Measurements from ENCODE around the gene ASCL5.

Gene ASCL5

GRCh38 chr1:201171063-201172036 is 44.4 kb upstream of the ASCL5 start:
- peak; percentile 22; the same call in 1 of the 2 replicates for TF ChIP-seq CTCF (IDR thresholded peaks at IDR 0.05; ENCODE audit: control insufficient read depth, extremely low read depth, insufficient read depth)
- DNase-seq (ENCODE audit: low read depth), result no peak

DNA sequence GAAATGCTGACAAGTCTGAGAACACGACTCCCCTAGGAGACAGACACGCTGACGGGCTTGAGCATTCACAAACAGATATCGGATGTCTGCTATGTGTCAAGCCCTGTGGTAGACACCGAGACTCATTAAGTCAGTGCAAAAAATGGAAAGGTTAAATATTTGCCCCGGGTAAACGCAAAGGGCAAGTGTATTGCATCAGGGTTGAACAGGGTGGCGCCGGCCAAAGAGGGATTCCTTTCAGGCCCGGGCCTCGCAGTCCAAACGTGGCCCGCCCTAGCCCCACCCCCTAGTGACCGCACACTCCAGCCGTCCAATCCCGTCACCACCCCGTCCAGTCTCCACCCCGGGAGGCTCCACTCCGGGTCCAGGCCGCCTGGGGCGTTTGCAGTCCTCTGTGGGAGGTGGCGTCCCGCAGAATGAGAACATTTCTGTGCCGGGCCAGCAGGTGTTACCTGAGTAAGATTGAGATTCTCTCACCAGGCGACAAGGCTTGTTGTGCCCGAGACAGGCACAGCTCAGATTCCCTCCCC is 43.6 kb upstream of the ASCL5 start:
- no peak for TF ChIP-seq CTCF (IDR thresholded peaks at IDR 0.05; ENCODE audit: control insufficient read depth, extremely low read depth, insufficient read depth)
- DNase-seq (ENCODE audit: low read depth), result peak; percentile 93
- peak overlapping the region; percentile 47 for H3K4me3 ChIP-seq (ENCODE audit: low read depth, low read length)

More at GRCh38 chr1:201171063-201172036, 44.4 kb upstream of the ASCL5 start:
- H3K4me3 ChIP-seq (ENCODE audit: low read depth, low read length), result peak overlapping the region; percentile 47

GRCh38 chr1:201169971-201170532 is 43.1 kb upstream of the ASCL5 start:
- no peak overlapping the region for H3K4me3 ChIP-seq (ENCODE audit: low read depth, low read length)
- no peak for DNase-seq (ENCODE audit: low read depth)

DNA sequence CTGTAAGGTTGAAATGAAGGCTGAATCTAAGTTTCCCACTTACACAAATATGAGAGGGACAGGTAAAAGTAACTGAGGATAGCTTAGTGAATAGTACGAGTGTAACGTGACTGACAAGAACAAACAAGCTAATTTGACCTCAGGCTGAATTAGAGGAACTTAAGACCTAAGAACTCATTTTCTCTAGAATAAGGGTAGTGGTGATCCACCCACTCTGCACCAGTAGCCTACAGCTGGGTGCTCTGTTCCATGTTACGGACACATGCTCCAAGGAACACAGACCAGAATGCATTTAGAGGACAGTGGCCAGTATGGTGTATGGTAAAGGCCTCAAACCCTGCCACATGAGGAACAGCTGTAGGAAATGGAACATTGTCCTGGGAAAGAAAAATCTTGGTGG is 42.2 kb upstream of the ASCL5 start:
- TF ChIP-seq CTCF (IDR thresholded peaks at IDR 0.05; ENCODE audit: control insufficient read depth, extremely low read depth, insufficient read depth), result no peak
- no peak for DNase-seq (ENCODE audit: low read depth)
- no peak overlapping the region for H3K4me3 ChIP-seq (ENCODE audit: low read depth, low read length)

More at GRCh38 chr1:201169971-201170532, 43.1 kb upstream of the ASCL5 start:
- TF ChIP-seq CTCF (IDR thresholded peaks at IDR 0.05; ENCODE audit: control insufficient read depth, extremely low read depth, insufficient read depth), result no peak

- H3K4me3 ChIP-seq (ENCODE audit: low read depth, low read length), result no peak overlapping the region
- DNase-seq (ENCODE audit: low read depth), result no peak
- no peak for TF ChIP-seq CTCF (IDR thresholded peaks at IDR 0.05; ENCODE audit: control insufficient read depth, extremely low read depth, insufficient read depth)
Measured at GRCh38 chr1:201167041-201167991, 40.3 kb upstream of the ASCL5 start.

- no peak for DNase-seq (ENCODE audit: low read depth)
Measured at GRCh38 chr1:201164645-201165044, 37.7 kb upstream of the ASCL5 start.

More at GRCh38 chr1:201164645-201165044, 37.7 kb upstream of the ASCL5 start:
- H3K4me3 ChIP-seq (ENCODE audit: low read depth, low read length), result no peak overlapping the region
- no peak for TF ChIP-seq CTCF (IDR thresholded peaks at IDR 0.05; ENCODE audit: control insufficient read depth, extremely low read depth, insufficient read depth)

All from LNCaP clone FGC (cell line).